K562 (cell line): ENCODE measurements around the gene ADGRL3. TPM values are rescaled to one million over a fixed set of nuclear protein-coding genes. Genes with fewer than 3 reads are reported as not detected.

Experiments used
- ATAC-seq: fragments of 200-7000 bp; cut with Tn5 transposase; 3 replicates; pipeline ENCODE4 v1.9.1; 2020; ENCODE audit warnings: moderate library complexity
- BruUV-seq: library from RNA; stranded (reverse); fragments of 400-500 nt; replicated peaks from 2 replicates; lab custom pipeline; 2021; lab: Mats Ljungman, UMichigan
- CTCF ChIA-PET: fragments of 300-600 bp; formaldehyde crosslinking; extraction: SDS; loops from one replicate; lab custom pipeline; 2021; ENCODE audit warnings: low intra/inter-chr PET ratio; lab: Yijun Ruan, JAX
- POLR2A ChIA-PET: fragments of 300-600, 350-650 bp; sonication (Branson Sonifier 250); formaldehyde crosslinking; extraction: SDS; loops from one replicate; lab custom pipeline; 2021; ENCODE audit warnings: antibody characterized with exemption, inconsistent platforms; lab: Yijun Ruan, JAX
- DNase-seq, 4 experiments: peaks; one replicate each; pipeline versions ENCODE4 v3.0.0 to v3.0.0-alpha.2; 2011 to 2018; ENCODE audit warnings: low spot score in 3 of 4, mixed read lengths in 3 of 4; ENCODE audit errors: extremely low read depth in 1 of 4
- FAIRE-seq: peaks from 2 replicates; lab custom pipeline; 2011; peaks lifted over from hg19 to GRCh38; lab: Jason Lieb, UNC
- H2AFZ ChIP-seq: 2 replicates; pipeline ENCODE4 v1.6.0; 2011; ENCODE audit warnings: low read depth, low read length, control low read depth, inconsistent platforms
- H3K27ac ChIP-seq: fragments of 200-600 bp; 3 replicates; pipeline ENCODE4 v1.8.0; 2011; ENCODE audit warnings: low read depth, mild to moderate bottlenecking, control low read depth, inconsistent platforms, low read length, moderate library complexity, mixed read lengths; ENCODE audit errors: extremely low read depth
- H3K27me3 ChIP-seq, 2 experiments: fragments of 300-600 bp in 1 of 2; 2 replicates in 1 of 2; 3 replicates in 1 of 2; pipeline versions ENCODE4 v1.6.0 to v1.8.0; 2011; ENCODE audit warnings: inconsistent platforms in 2 of 2, low read length in 2 of 2, mild to moderate bottlenecking in 1 of 2, mixed read lengths in 1 of 2, moderate library complexity in 1 of 2; ENCODE audit not compliant: control insufficient read depth in 2 of 2, insufficient read depth in 2 of 2
- H3K36me3 ChIP-seq: fragments of 300-600 bp; 3 replicates; pipeline ENCODE4 v1.8.0; 2011; ENCODE audit warnings: mild to moderate bottlenecking, low read length, inconsistent platforms; ENCODE audit not compliant: control insufficient read depth, insufficient read depth
- H3K4me1 ChIP-seq, 2 experiments: fragments of 200-600 bp in 1 of 2; replicated peaks in 1 of 2; 2 replicates in 1 of 2; 3 replicates in 1 of 2; pipeline versions ENCODE4 v1.5.1 to v1.8.0; 2011; ENCODE audit warnings: inconsistent platforms in 2 of 2, low read length in 2 of 2, mild to moderate bottlenecking in 1 of 2, mixed read lengths in 1 of 2, moderate library complexity in 1 of 2; ENCODE audit not compliant: control insufficient read depth in 2 of 2, insufficient read depth in 2 of 2
- H3K4me2 ChIP-seq: 2 replicates; pipeline ENCODE4 v1.6.1; 2011; ENCODE audit warnings: low read length, control low read depth, inconsistent platforms, mixed read lengths; ENCODE audit not compliant: insufficient read depth
- H3K4me3 ChIP-seq: fragments of 200-600 bp; sonication (generic), shearing (Covaris generic); 2 replicates; pipeline ENCODE4 v1.5.1; 2016; ENCODE audit warnings: control low read depth, inconsistent platforms
- H3K79me2 ChIP-seq: fragments of 200-600 bp; 3 replicates; pipeline ENCODE4 v1.8.0; 2011; ENCODE audit warnings: low read length, inconsistent platforms; ENCODE audit not compliant: control insufficient read depth, insufficient read depth
- H3K9ac ChIP-seq, 2 experiments: 2 replicates each; pipeline versions ENCODE4 v1.6.0 to v1.6.1; 2011; ENCODE audit warnings: low read depth in 2 of 2, low read length in 2 of 2, control low read depth in 1 of 2, inconsistent platforms in 1 of 2, mild to moderate bottlenecking in 1 of 2, mixed read lengths in 1 of 2; ENCODE audit not compliant: insufficient read depth in 1 of 2
- H3K9me1 ChIP-seq: one replicate; pipeline ENCODE4 v1.6.0; 2011; ENCODE audit warnings: inconsistent platforms, mild to moderate bottlenecking, low read length, moderate library complexity; ENCODE audit not compliant: control insufficient read depth, insufficient read depth
- H3K9me3 ChIP-seq: replicated peaks from 2 replicates; pipeline ENCODE4 v1.5.1; 2011; ENCODE audit warnings: low read depth, low read length, inconsistent platforms; ENCODE audit not compliant: control insufficient read depth, insufficient read depth
- H4K20me1 ChIP-seq: replicated peaks from 2 replicates; pipeline ENCODE4 v1.6.1; 2011; ENCODE audit warnings: low read length, inconsistent platforms, mixed read lengths; ENCODE audit not compliant: control insufficient read depth, insufficient read depth
- BCLAF1 ChIP-seq, 2 experiments: fragments of 450-650 bp in 1 of 2; IDR thresholded peaks; 2 replicates each; pipeline ENCODE4 v1.6.1; 2011 to 2017; ENCODE audit warnings: low read depth in 2 of 2, antibody characterized with exemption in 1 of 2, borderline replicate concordance in 1 of 2, low read length in 1 of 2, mild to moderate bottlenecking in 1 of 2, mixed read lengths in 1 of 2; ENCODE audit not compliant: control insufficient read depth in 1 of 2
- E2F1 ChIP-seq: sonication (generic); formaldehyde crosslinking; IDR thresholded peaks from 2 replicates; pipeline ENCODE4 v1.8.1; 2023; ENCODE audit warnings: mild to moderate bottlenecking, missing genetic modification reagents, moderate library complexity
- EGR1 ChIP-seq: fragments of 450-650 bp; conservative IDR thresholded peaks from 2 replicates; pipeline ENCODE4 v1.6.1; 2017; ENCODE audit warnings: mild to moderate bottlenecking
- ESRRB ChIP-seq: fragments of 250-450 bp; sonication (Bioruptor Pico); IDR thresholded peaks from 2 replicates; pipeline ENCODE4 v1.5.0; 2020; ENCODE audit warnings: mild to moderate bottlenecking, moderate library complexity, borderline replicate concordance
- MAX ChIP-seq: sonication (generic); formaldehyde crosslinking; IDR thresholded peaks from 2 replicates; pipeline ENCODE4 v1.9.0; 2022; ENCODE audit warnings: mild to moderate bottlenecking, missing genetic modification reagents
- NFIX ChIP-seq: fragments of 250-450 bp; sonication (Bioruptor Pico); IDR thresholded peaks from 2 replicates; pipeline ENCODE4 v1.4.0; 2020; ENCODE audit warnings: low read depth, mild to moderate bottlenecking, moderate library complexity
- PATZ1 ChIP-seq: fragments of 250-450 bp; sonication (Bioruptor Pico); IDR thresholded peaks from 2 replicates; pipeline ENCODE4 v1.5.0; 2020; ENCODE audit warnings: mild to moderate bottlenecking, borderline replicate concordance
- PPARD ChIP-seq: fragments of 250-450 bp; sonication (Bioruptor Pico); IDR thresholded peaks from 2 replicates; pipeline ENCODE4 v1.8.0; 2022; ENCODE audit warnings: inconsistent platforms, mild to moderate bottlenecking, moderate library complexity
- RAD51 ChIP-seq: fragments of 450-650 bp; IDR thresholded peaks from 2 replicates; pipeline ENCODE4 v1.7.1; 2016; ENCODE audit warnings: low read depth, mild to moderate bottlenecking, borderline replicate concordance
- RBM39 ChIP-seq: fragments of 200-400 bp; formaldehyde crosslinking; optimal IDR thresholded peaks from 2 replicates; pipeline ENCODE3; 2018; ENCODE audit warnings: low read depth, low read length
- SMARCA4 ChIP-seq: fragments of 450-650 bp; IDR thresholded peaks from 2 replicates; pipeline ENCODE4 v1.6.1; 2016
- THRA ChIP-seq: fragments of 450-650 bp; IDR thresholded peaks from 2 replicates; pipeline ENCODE4 v1.6.1; 2017; ENCODE audit warnings: mild to moderate bottlenecking, moderate library complexity
- ZNF354B ChIP-seq: fragments of 250-450 bp; sonication (Bioruptor Pico); IDR thresholded peaks from 2 replicates; pipeline ENCODE4 v1.4.0; 2020
- ZNF699 ChIP-seq: fragments of 250-450 bp; sonication (Bioruptor Pico); IDR thresholded peaks from 2 replicates; pipeline ENCODE4 v1.8.0; 2021; ENCODE audit warnings: mild to moderate bottlenecking, moderate library complexity; ENCODE audit not compliant: insufficient replicate concordance
- ZNF830 ChIP-seq: fragments of 250-450 bp; sonication (Bioruptor Pico); IDR thresholded peaks from 2 replicates; pipeline ENCODE4 v1.5.0; 2021; ENCODE audit warnings: mild to moderate bottlenecking
- WGBS: fragments of 100-300 bp; shearing (Covaris generic); methylation state at CpG from one replicate; pipeline ENCODE4 v1.1.6; 2016; ENCODE audit warnings: low coverage, mixed read lengths; ENCODE audit not compliant: insufficient coverage; ENCODE audit errors: missing lambda C conversion rate; 5-methylcytosine and 5-hydroxymethylcytosine counted together
- in situ Hi-C: fragments of 300-500 bp; cut with MboI; formaldehyde crosslinking; loops from 4 replicates; pipeline ENCODE4 v1.15.0; 2018; ENCODE audit warnings: inconsistent platforms, mixed read lengths
- intact Hi-C: fragments of 100-400 bp; cut with micrococcal nuclease; formaldehyde crosslinking; loops from 2 replicates; pipeline ENCODE4 v1.14.2; 2022
- polyA plus RNA-seq, 8 experiments: library from polyadenylated mRNA; depleted of rRNA in 4 of 8; stranded (reverse) in 5 of 8; unstranded in 3 of 8; fragments of >200 nt; fragmentation: Nextera tagmentation in 2 of 8; fragmentation: Illumina TruSeq in 1 of 8; extraction: Ambion mirVana in 2 of 8; extraction: Trizol in 1 of 8; gene quantifications; 2 replicates each; pipeline versions ENCODE4 v1.2.1 to v1.2.3, GENCODE V29; 2011 to 2014; ENCODE audit warnings: inconsistent platforms in 1 of 8, missing spikeins in 1 of 8
- total RNA-seq, 7 experiments: library from RNA; depleted of rRNA in 6 of 7; stranded (reverse); fragments of >200 nt in 6 of 7; fragmentation: Illumina TruSeq in 2 of 7; extraction: Trizol in 2 of 7; gene quantifications; 2 replicates each; pipeline versions ENCODE4 v1.2.1 to v1.2.3, GENCODE V29; 2011 to 2021; ENCODE audit warnings: low replicate concordance in 1 of 7

Gene ADGRL3
- total and polyA plus RNA-seq, 9 of the 15 experiments (the other 6 are each of a cell fraction or from before 2014, with no cell fraction given) = 0.03 to 0.14 (median 0.04) TPM; not detected in 2

- Histone ChIP-seq H3K27me3 (no peaks in the 10 kb centered on the region), H3K9me1 (no peaks in the 10 kb centered on the region), H3K27ac (no peak overlapping the region), H3K4me3 (no peak overlapping the region), H4K20me1 (no peaks in the 10 kb centered on the region), H3K9me3 (no peaks in the 10 kb centered on the region), H3K4me1 (no peaks in the 10 kb centered on the region), H3K4me2 (no peak overlapping the region), H3K9ac (no peak overlapping the region), H3K36me3 (no peaks in the 10 kb centered on the region), H3K79me2 (no peaks in the 10 kb centered on the region), H2AFZ (no peak overlapping the region)
- no TSS peak for BruUV-seq
- WGBS = 0% methylated on average over 2 of the region's 2 CpGs
- DNase-seq (no peak), ATAC-seq (no peak), FAIRE-seq (no peak)
- ChIA-PET POLR2A (no interaction called here), CTCF (no interaction called here)
- intact Hi-C loops (no loop called here), in situ Hi-C loops (no loop called here)
- TF ChIP-seq THRA (no peak), ESRRB (CRISPR knock-in tag) (no peak), EGR1 (no peak), ZNF354B (CRISPR knock-in tag) (no peak), BCLAF1 (IDR thresholded peaks at IDR 0.05; ENCODE audit: borderline replicate concordance in 1 of 2, control insufficient read depth in 1 of 2, low read depth in 2 of 2, low read length in 1 of 2) (no peak), E2F1 (CRISPR knock-in tag) (no peak), RAD51 (no peak), PPARD (no peak), ZNF699 (CRISPR knock-in tag) (no peak), SMARCA4 (no peak), NFIX (CRISPR knock-in tag) (no peak), ZNF830 (CRISPR knock-in tag) (no peak), PATZ1 (no peak), RBM39 (no peak), MAX (CRISPR knock-in tag) (no peak)
These were observed 560.7 kb downstream of the ADGRL3 start for GRCh38 chr4:61760820-61761219.
